ENCODE data around the gene TNXB.
"Not testable (repeated sequence)": the region's sequence is repeated elsewhere in the genome, so short reads cannot be mapped to it uniquely, and the experiment has no call there.

GRCh38 chr6:32010856-32011530, 98.1 kb downstream of the TNXB start:
- TF ChIP-seq CTCF, POLR2A (IDR thresholded peaks at IDR 0.05): not testable (repeated sequence)
